ENCODE measurements around the gene P2RY13. TPM values are rescaled to one million over a fixed set of nuclear protein-coding genes. Genes with fewer than 3 reads are reported as not detected.

The P2RY13 gene
- total RNA-seq, 1 experiment from 2014 or later, result not detected

DNA sequence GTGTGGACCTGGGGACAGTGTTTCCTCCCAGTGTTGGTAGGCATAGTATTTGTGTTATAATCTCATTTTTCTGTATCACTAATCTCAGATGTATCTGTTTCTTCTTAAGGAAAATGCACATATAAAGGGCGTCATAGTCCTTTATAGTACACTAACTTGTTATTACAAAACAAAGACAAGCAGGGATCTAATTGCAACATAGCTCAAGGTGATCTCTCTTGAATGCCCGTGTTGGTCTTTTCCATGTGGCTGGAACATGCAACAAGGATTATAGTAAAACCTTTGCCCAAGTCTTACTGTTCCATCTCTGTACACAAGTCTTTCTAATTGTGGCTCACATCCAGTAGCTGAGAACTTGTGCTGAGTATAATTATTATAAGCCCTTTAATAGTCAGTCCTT, 9.2 kb downstream of the P2RY13 start:
- Mint-ChIP-seq H3K4me1 (peaks cover 29% of the 10 kb centered on the region), H3K36me3 (no peaks in the 10 kb centered on the region), H3K9me3 (no peaks in the 10 kb centered on the region; the same call in 1 of the 2 replicates), H3K27me3 (ENCODE audit: low read depth) (no peaks in the 10 kb centered on the region), H3K27ac (no peak overlapping the region), H3K4me3 (no peak overlapping the region)
- ATAC-seq (no peak), DNase-seq (ENCODE audit: low spot score) (no peak)
- CTCF ChIA-PET, result no interaction called here
- no peak for TF ChIP-seq SMAD3 (CRISPR knock-in tag; IDR thresholded peaks at IDR 0.05; ENCODE audit: borderline replicate concordance)
- POLR2A ChIA-PET, result no interaction called here

DNA sequence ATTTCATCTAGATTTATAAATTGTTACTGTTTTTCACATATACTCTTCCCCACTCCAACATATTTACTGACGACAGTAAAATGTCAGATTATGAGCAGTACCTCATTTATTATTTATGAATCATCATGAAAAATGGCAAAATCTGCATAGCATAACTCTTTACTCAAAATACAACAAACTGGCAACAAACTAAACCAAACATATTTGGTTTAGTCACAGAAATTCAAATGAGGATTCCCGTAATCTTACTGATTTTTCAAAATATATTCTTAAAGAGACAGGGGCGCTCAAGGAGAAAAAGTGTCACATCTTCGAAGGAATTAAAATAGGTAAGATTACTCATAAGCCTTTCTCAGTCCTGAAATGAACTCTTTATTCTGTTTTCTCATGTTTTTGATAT, 9.7 kb downstream of the P2RY13 start:
- POLR2A ChIA-PET, result no interaction called here
- H3K27ac Mint-ChIP-seq, result no peak overlapping the region
- peaks cover 34% of the 10 kb centered on the region for H3K4me1 Mint-ChIP-seq
- CTCF ChIA-PET, result interaction anchor here (1.2 kb wide), 1 partner anchor 8 kb away, joined by 5 read pairs; no protein-coding TSS in a partner anchor
- TF ChIP-seq, protein P1, sequence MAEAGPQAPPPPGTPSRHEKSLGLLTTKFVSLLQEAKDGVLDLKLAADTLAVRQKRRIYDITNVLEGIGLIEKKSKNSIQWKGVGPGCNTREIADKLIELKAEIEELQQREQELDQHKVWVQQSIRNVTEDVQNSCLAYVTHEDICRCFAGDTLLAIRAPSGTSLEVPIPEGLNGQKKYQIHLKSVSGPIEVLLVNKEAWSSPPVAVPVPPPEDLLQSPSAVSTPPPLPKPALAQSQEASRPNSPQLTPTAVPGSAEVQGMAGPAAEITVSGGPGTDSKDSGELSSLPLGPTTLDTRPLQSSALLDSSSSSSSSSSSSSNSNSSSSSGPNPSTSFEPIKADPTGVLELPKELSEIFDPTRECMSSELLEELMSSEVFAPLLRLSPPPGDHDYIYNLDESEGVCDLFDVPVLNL (CRISPR knock-in tag; IDR thresholded peaks at IDR 0.05; ENCODE audit: borderline replicate concordance, low read depth), result no peak
- TF ChIP-seq, protein P2, sequence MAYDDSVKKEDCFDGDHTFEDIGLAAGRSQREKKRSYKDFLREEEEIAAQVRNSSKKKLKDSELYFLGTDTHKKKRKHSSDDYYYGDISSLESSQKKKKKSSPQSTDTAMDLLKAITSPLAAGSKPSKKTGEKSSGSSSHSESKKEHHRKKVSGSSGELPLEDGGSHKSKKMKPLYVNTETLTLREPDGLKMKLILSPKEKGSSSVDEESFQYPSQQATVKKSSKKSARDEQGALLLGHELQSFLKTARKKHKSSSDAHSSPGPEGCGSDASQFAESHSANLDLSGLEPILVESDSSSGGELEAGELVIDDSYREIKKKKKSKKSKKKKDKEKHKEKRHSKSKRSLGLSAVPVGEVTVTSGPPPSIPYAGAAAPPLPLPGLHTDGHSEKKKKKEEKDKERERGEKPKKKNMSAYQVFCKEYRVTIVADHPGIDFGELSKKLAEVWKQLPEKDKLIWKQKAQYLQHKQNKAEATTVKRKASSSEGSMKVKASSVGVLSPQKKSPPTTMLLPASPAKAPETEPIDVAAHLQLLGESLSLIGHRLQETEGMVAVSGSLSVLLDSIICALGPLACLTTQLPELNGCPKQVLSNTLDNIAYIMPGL (CRISPR knock-in tag; IDR thresholded peaks at IDR 0.05), result no peak
- TF ChIP-seq ZBTB21 (CRISPR knock-in tag; IDR thresholded peaks at IDR 0.05; ENCODE audit: borderline replicate concordance), result no peak
- no peak for TF ChIP-seq EMX1 (CRISPR knock-in tag; IDR thresholded peaks at IDR 0.05)
- TF ChIP-seq, protein P3, sequence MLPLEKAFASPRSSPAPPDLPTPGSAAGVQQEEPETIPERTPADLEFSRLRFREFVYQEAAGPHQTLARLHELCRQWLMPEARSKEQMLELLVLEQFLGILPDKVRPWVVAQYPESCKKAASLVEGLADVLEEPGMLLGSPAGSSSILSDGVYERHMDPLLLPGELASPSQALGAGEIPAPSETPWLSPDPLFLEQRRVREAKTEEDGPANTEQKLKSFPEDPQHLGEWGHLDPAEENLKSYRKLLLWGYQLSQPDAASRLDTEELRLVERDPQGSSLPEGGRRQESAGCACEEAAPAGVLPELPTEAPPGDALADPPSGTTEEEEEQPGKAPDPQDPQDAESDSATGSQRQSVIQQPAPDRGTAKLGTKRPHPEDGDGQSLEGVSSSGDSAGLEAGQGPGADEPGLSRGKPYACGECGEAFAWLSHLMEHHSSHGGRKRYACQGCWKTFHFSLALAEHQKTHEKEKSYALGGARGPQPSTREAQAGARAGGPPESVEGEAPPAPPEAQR (CRISPR knock-in tag; IDR thresholded peaks at IDR 0.05), result no peak
- TF ChIP-seq ELF4 (CRISPR knock-in tag; IDR thresholded peaks at IDR 0.05; ENCODE audit: low read depth), result no peak
- TF ChIP-seq, protein P4, sequence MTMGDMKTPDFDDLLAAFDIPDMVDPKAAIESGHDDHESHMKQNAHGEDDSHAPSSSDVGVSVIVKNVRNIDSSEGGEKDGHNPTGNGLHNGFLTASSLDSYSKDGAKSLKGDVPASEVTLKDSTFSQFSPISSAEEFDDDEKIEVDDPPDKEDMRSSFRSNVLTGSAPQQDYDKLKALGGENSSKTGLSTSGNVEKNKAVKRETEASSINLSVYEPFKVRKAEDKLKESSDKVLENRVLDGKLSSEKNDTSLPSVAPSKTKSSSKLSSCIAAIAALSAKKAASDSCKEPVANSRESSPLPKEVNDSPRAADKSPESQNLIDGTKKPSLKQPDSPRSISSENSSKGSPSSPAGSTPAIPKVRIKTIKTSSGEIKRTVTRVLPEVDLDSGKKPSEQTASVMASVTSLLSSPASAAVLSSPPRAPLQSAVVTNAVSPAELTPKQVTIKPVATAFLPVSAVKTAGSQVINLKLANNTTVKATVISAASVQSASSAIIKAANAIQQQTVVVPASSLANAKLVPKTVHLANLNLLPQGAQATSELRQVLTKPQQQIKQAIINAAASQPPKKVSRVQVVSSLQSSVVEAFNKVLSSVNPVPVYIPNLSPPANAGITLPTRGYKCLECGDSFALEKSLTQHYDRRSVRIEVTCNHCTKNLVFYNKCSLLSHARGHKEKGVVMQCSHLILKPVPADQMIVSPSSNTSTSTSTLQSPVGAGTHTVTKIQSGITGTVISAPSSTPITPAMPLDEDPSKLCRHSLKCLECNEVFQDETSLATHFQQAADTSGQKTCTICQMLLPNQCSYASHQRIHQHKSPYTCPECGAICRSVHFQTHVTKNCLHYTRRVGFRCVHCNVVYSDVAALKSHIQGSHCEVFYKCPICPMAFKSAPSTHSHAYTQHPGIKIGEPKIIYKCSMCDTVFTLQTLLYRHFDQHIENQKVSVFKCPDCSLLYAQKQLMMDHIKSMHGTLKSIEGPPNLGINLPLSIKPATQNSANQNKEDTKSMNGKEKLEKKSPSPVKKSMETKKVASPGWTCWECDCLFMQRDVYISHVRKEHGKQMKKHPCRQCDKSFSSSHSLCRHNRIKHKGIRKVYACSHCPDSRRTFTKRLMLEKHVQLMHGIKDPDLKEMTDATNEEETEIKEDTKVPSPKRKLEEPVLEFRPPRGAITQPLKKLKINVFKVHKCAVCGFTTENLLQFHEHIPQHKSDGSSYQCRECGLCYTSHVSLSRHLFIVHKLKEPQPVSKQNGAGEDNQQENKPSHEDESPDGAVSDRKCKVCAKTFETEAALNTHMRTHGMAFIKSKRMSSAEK (CRISPR knock-in tag; IDR thresholded peaks at IDR 0.05; ENCODE audit: borderline replicate concordance), result no peak
- no peak for TF ChIP-seq OVOL2 (CRISPR knock-in tag; IDR thresholded peaks at IDR 0.05; ENCODE audit: borderline replicate concordance)
- TF ChIP-seq RORB (CRISPR knock-in tag; IDR thresholded peaks at IDR 0.05), result no peak
- no peak for TF ChIP-seq MYBL2 (CRISPR knock-in tag; IDR thresholded peaks at IDR 0.05)
- TF ChIP-seq, protein P5, sequence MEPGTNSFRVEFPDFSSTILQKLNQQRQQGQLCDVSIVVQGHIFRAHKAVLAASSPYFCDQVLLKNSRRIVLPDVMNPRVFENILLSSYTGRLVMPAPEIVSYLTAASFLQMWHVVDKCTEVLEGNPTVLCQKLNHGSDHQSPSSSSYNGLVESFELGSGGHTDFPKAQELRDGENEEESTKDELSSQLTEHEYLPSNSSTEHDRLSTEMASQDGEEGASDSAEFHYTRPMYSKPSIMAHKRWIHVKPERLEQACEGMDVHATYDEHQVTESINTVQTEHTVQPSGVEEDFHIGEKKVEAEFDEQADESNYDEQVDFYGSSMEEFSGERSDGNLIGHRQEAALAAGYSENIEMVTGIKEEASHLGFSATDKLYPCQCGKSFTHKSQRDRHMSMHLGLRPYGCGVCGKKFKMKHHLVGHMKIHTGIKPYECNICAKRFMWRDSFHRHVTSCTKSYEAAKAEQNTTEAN (CRISPR knock-in tag; IDR thresholded peaks at IDR 0.05), result no peak
- TF ChIP-seq ZNF121 (CRISPR knock-in tag; IDR thresholded peaks at IDR 0.05), result no peak
- TF ChIP-seq JUN (CRISPR knock-in tag; IDR thresholded peaks at IDR 0.05), result no peak
- TF ChIP-seq, protein P6, sequence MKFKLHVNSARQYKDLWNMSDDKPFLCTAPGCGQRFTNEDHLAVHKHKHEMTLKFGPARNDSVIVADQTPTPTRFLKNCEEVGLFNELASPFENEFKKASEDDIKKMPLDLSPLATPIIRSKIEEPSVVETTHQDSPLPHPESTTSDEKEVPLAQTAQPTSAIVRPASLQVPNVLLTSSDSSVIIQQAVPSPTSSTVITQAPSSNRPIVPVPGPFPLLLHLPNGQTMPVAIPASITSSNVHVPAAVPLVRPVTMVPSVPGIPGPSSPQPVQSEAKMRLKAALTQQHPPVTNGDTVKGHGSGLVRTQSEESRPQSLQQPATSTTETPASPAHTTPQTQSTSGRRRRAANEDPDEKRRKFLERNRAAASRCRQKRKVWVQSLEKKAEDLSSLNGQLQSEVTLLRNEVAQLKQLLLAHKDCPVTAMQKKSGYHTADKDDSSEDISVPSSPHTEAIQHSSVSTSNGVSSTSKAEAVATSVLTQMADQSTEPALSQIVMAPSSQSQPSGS (CRISPR knock-in tag; IDR thresholded peaks at IDR 0.05; ENCODE audit: borderline replicate concordance, low read depth), result no peak
- TF ChIP-seq, protein P7, sequence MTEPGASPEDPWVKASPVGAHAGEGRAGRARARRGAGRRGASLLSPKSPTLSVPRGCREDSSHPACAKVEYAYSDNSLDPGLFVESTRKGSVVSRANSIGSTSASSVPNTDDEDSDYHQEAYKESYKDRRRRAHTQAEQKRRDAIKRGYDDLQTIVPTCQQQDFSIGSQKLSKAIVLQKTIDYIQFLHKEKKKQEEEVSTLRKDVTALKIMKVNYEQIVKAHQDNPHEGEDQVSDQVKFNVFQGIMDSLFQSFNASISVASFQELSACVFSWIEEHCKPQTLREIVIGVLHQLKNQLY (CRISPR knock-in tag; IDR thresholded peaks at IDR 0.05), result no peak
- TF ChIP-seq, protein P8, sequence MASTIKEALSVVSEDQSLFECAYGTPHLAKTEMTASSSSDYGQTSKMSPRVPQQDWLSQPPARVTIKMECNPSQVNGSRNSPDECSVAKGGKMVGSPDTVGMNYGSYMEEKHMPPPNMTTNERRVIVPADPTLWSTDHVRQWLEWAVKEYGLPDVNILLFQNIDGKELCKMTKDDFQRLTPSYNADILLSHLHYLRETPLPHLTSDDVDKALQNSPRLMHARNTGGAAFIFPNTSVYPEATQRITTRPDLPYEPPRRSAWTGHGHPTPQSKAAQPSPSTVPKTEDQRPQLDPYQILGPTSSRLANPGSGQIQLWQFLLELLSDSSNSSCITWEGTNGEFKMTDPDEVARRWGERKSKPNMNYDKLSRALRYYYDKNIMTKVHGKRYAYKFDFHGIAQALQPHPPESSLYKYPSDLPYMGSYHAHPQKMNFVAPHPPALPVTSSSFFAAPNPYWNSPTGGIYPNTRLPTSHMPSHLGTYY (CRISPR knock-in tag; IDR thresholded peaks at IDR 0.05), result no peak
- no peak for TF ChIP-seq NR1H2 (CRISPR knock-in tag; IDR thresholded peaks at IDR 0.05)
- TF ChIP-seq CBFB (CRISPR knock-in tag; IDR thresholded peaks at IDR 0.05; ENCODE audit: low read depth), result no peak
- no peak for TF ChIP-seq TEAD1 (CRISPR knock-in tag; IDR thresholded peaks at IDR 0.05)
- no peak for TF ChIP-seq ZNF219 (CRISPR knock-in tag; IDR thresholded peaks at IDR 0.05; ENCODE audit: borderline replicate concordance)
- ATAC-seq (no peak), DNase-seq (ENCODE audit: low spot score) (no peak)
- no peaks in the 10 kb centered on the region for H3K27me3 Mint-ChIP-seq (ENCODE audit: low read depth)
- H3K36me3 Mint-ChIP-seq, result no peaks in the 10 kb centered on the region
- no peak overlapping the region for H3K4me3 Mint-ChIP-seq
- H3K9me3 Mint-ChIP-seq, result no peaks in the 10 kb centered on the region; the same call in 1 of the 2 replicates
